ENCODE results near the gene GNAI2.
"Not testable (repeated sequence)": the region's sequence is repeated elsewhere in the genome, so short reads cannot be mapped to it uniquely, and the experiment has no call there.

The GNAI2 gene

DNA sequence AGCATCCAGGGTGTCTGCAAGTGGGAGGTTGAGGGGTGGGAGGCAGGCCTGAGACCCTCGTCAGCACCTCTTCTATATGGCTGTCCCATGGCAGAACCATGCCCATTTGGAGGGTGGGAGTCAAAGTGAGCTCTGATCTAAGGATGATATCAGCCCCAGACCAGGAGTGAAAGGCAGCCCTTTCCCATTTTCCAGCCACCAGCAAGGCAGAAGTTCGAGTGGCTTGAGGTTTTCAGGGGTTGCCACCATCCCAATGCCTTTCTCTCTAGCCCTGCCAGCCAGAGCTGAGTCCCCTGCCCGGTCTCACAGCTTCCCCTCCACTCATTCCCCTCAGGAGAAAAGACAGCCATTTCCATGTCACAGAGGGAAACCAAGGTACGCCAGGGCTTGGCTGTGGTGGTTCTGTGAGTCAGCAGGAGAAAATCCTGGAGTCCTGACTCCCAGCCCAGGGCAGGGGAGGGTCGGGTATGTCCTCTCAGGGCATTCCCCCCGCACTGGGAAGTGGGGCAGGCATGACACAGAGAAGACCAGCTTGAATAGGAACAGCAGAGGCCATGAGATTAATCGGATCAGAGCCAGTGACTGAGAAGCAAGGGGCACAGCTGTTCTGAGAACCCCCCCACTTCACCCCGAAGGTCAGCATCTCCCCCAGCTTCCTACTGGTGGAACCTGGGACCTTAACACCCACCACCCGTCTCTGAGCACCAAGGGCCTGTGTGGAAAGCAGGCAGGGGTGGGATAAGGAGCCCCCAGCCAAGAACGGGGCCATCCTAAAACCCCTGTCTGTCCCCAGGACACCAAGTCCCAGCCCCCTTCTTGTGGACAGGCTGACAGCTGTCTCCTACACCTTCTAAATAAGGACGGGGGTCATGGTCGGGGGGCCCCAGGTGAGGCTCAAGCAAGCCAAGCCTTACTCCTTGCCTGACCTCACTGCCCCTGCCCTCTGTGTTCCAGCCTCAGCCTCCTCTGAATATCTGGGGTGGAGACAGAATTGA is 31.9 kb upstream of the GNAI2 start:
- TF ChIP-seq PAX5 (IDR thresholded peaks at IDR 0.05; ENCODE audit: insufficient read depth, low read length, severe bottlenecking) (no peak), TAF1 (IDR thresholded peaks at IDR 0.05; ENCODE audit: low read depth, low read length) (no peak), POLR2A (IDR thresholded peaks at IDR 0.05; ENCODE audit: low read depth, low read length) (no peak), POLR2AphosphoS5 (IDR thresholded peaks at IDR 0.05; ENCODE audit: low read depth, low read length) (no peak), POU2F2 (IDR thresholded peaks at IDR 0.05; ENCODE audit: low read depth, low read length) (no peak), SPI1 (IDR thresholded peaks at IDR 0.05; ENCODE audit: low read depth, low read length) (no peak)
- no peak for DNase-seq (ENCODE audit: insufficient read length, low spot score)
- no peak for FAIRE-seq

DNA sequence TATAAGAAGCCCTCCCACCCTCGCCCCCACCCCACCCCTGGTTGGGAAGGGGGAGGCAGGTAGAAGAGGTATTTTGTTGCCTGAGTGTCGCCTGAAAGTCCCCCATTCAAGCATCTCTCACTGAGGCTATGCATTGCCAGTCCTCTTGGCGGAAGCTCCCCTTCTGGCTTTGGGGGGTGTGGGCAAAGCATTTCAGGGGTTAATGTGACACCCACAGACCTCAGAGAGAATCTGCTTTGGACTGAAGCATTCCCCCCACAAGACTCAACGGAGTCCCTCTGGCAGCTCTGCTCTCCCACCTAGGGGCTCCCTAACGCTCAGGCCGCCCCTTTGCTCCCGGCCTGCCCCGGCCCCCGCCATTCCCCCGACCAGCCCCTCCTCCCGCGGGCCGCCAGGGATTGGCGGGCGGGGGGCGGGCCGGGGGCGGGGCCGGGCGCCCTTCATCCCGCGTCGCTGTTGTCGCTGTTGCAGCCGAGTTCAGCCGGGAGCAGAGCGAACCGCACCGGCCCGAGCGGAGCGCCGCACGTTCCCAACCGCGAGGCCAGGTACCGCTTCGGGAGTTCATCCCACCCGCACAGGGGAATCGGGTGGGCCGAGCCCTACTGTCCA is 31.1 kb upstream of the GNAI2 start, which contains the start of gene SLC38A3:
Gene SLC38A3, plus strand, starts transcription at position 468 of the 609 bp plus-strand sequence. CDS start 8,929 bp downstream, outside the sequence.
- no peak for TF ChIP-seq TAF1 (IDR thresholded peaks at IDR 0.05; ENCODE audit: low read depth, low read length)
- no peak for TF ChIP-seq POU2F2 (IDR thresholded peaks at IDR 0.05; ENCODE audit: low read depth, low read length)
- no peak for TF ChIP-seq POLR2AphosphoS5 (IDR thresholded peaks at IDR 0.05; ENCODE audit: low read depth, low read length)
- TF ChIP-seq POLR2A (IDR thresholded peaks at IDR 0.05; ENCODE audit: low read depth, low read length), result no peak
- no peak for TF ChIP-seq PAX5 (IDR thresholded peaks at IDR 0.05; ENCODE audit: insufficient read depth, low read length, severe bottlenecking)
- TF ChIP-seq SPI1 (IDR thresholded peaks at IDR 0.05; ENCODE audit: low read depth, low read length), result no peak
- no peak for FAIRE-seq
- no peak for DNase-seq (ENCODE audit: insufficient read length, low spot score)

DNA sequence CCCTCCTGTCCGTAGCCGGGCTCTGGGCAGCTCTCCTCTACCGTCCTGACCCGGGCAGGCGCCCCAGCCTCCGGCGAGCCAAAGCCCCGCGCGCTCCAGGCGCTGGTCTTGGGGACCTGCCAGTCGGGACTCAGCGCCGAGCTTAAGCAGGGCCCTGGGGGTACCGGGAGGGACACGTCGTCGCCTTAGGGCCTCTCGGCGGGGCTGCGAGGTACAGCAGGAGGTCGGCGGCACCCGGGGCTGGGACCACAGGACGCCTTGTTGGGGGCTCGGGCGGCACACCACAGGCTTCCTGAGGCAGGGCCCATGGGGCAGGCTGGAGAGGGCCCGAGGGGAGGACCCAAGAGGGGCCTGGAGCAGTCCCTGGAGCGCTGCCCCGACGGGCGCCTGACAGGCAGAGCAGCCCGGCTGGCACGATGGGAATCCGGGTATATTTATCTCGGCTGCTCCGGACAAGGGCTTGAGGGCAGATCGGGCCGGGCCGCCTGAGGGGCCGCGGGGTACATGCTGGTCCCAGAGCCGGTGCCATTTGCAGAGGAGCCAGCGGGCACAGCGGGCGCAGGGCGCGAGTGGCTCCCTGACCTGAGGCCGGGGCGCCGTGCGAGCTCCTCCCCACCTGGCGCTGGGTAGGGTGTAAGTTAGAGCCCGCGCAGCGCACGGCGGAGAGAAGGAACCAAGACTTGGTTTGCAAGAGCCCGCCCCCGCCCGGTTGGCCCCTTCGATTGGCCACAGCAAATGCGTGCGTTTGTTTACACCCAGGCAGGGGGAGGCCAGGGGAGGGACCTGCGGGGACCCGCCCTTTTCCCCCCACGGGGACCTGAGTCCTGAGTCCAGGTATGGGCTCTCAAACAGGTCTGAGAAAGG is 30.4 kb upstream of the GNAI2 start:
- FAIRE-seq (no peak), DNase-seq (ENCODE audit: insufficient read length, low spot score) (peak; percentile 53)
- TF ChIP-seq POLR2A (IDR thresholded peaks at IDR 0.05; ENCODE audit: low read depth, low read length) (no peak), POLR2AphosphoS5 (IDR thresholded peaks at IDR 0.05; ENCODE audit: low read depth, low read length) (no peak), SPI1 (IDR thresholded peaks at IDR 0.05; ENCODE audit: low read depth, low read length) (no peak), POU2F2 (IDR thresholded peaks at IDR 0.05; ENCODE audit: low read depth, low read length) (no peak), PAX5 (IDR thresholded peaks at IDR 0.05; ENCODE audit: insufficient read depth, low read length, severe bottlenecking) (no peak), TAF1 (IDR thresholded peaks at IDR 0.05; ENCODE audit: low read depth, low read length) (no peak)

DNA sequence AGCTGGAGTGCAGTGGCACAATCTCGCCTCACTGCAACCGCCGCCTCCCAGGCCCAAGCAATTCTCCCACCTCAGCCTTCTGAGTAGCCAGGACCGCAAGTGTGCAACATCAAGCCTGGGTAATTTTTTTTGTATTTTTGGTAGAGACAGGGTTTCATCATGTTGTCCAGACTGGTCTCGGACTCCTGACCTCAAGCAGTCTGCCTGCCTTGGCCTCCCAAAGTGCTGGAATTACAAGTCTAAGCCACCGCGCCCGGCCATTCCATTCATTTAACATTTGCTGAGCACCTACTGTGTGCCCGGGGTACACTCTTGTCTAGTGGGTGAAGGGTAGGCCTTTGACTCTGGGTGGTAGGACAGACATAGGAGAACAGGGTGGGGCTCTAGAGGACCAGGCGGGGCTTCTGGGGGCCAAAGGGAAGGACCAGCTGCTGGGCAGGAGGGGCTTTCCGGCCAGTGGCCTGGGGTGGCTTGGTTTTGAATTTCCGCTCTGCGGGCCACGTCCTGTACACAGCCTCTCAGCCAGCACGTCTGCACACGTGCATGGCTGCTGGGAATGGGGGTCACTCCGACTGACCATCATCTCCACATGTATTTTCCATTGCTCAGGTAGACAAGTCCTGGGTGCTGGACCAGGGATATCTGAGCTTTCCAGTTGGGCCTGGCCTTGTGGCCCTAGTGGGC is 28.5 kb upstream of the GNAI2 start:
- FAIRE-seq, result no peak
- TF ChIP-seq POLR2A (IDR thresholded peaks at IDR 0.05; ENCODE audit: low read depth, low read length), result no peak
- TF ChIP-seq TAF1 (IDR thresholded peaks at IDR 0.05; ENCODE audit: low read depth, low read length), result no peak
- TF ChIP-seq SPI1 (IDR thresholded peaks at IDR 0.05; ENCODE audit: low read depth, low read length), result no peak
- TF ChIP-seq PAX5 (IDR thresholded peaks at IDR 0.05; ENCODE audit: insufficient read depth, low read length, severe bottlenecking), result no peak
- TF ChIP-seq POU2F2 (IDR thresholded peaks at IDR 0.05; ENCODE audit: low read depth, low read length), result no peak
- TF ChIP-seq POLR2AphosphoS5 (IDR thresholded peaks at IDR 0.05; ENCODE audit: low read depth, low read length), result no peak
- DNase-seq (ENCODE audit: insufficient read length, low spot score), result no peak

DNA sequence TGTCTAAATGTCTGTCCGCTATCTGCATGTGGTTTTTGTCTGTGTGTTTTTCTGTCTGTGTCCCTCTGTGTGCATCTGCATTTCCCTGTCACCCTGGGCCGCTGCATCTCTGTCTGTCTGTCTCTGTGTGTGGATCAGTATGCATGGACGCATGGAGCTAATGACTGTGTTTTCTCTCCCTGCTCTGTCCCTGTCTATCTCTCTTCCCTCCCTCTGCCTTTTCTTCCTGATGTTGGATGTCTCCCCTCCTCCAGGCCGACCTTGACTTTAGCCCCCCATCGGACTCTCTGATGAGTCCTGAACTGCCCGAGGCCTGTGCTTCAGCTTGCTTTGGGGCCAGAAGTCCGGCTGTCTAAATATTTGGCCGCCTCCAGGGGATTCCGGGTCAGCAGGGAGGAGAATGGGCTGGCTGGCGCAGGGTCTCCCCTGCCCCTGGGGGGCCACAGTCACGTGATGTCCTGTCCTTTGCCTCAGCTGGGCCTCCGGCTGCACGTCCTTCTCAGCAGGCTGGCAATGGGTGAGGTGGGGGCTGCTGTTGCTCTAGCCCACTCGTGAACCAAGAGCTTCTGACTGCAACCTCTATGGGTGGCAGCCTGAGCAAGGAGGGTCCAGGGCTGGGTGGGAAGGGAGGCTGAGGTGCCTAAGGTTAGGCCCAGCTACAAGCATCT is 27.2 kb upstream of the GNAI2 start:
- FAIRE-seq (no peak), DNase-seq (ENCODE audit: insufficient read length, low spot score) (no peak)
- TF ChIP-seq POLR2AphosphoS5 (IDR thresholded peaks at IDR 0.05; ENCODE audit: low read depth, low read length) (no peak), PAX5 (IDR thresholded peaks at IDR 0.05; ENCODE audit: insufficient read depth, low read length, severe bottlenecking) (no peak), POU2F2 (IDR thresholded peaks at IDR 0.05; ENCODE audit: low read depth, low read length) (no peak)

DNA sequence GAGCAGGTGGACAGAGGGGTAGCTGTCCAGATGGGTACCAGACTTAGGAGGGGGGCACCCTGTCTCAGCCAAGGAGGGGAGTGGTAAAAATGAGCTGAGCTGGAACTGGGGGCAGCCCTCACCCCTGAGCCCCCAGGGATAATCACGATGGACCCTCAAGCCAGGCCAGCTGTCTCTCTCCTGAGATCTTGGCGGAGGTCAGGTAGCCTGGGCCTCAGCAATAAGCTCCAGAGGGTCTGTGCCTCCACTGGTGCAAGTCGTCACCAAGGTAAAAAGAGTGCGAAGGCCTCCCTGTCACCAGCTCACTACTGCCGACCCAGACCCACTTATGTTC is 25.9 kb upstream of the GNAI2 start:
- no peak for TF ChIP-seq SPI1 (IDR thresholded peaks at IDR 0.05; ENCODE audit: low read depth, low read length)
- TF ChIP-seq POLR2A (IDR thresholded peaks at IDR 0.05; ENCODE audit: low read depth, low read length), result no peak
- no peak for TF ChIP-seq TAF1 (IDR thresholded peaks at IDR 0.05; ENCODE audit: low read depth, low read length)
- no peak for TF ChIP-seq POLR2AphosphoS5 (IDR thresholded peaks at IDR 0.05; ENCODE audit: low read depth, low read length)
- no peak for TF ChIP-seq PAX5 (IDR thresholded peaks at IDR 0.05; ENCODE audit: insufficient read depth, low read length, severe bottlenecking)
- no peak for TF ChIP-seq POU2F2 (IDR thresholded peaks at IDR 0.05; ENCODE audit: low read depth, low read length)
- no peak for FAIRE-seq
- no peak for DNase-seq (ENCODE audit: insufficient read length, low spot score)

DNA sequence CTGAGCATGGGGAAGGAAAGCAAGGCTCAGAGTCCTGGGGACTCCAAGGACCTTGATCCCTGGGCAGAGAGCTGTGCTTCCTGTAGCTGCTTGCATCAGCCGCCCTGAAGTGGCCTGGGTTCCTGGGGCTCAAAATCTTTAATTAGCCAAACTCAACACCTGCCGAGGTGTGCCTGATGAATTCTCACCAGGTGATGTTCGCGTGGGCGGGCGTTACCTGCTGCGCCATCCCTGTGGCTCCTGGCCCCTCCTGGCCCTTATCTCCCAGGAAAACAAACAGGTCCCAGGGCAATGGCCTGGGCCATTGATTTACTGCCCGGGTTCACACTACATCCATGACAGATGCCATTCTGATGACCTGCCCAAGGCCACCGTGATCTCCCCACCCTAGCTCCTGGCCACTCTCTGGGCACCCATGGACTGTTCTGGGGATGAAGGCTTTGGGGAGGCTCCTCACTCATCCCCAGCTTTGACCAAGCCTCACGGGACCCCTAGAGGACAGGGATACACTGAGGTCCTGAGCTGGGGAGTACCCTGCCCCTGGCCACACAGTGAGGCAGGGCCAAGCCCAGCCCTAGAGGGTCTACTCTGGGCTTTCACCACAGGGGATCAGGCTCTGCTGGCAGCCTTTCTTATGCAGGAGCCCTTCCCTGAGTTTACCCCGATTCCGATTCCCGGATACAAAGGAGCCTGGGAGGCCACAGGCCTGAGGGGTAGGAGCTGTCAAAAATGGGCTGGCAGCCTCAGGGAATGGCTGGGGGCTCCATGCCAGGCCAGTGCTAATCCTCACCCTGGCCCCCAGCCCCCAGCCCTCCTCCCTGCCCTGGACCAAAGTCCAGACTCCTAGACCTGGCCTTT is 25.3 kb upstream of the GNAI2 start:
- TF ChIP-seq SPI1 (IDR thresholded peaks at IDR 0.05; ENCODE audit: low read depth, low read length) (no peak), POU2F2 (IDR thresholded peaks at IDR 0.05; ENCODE audit: low read depth, low read length) (no peak), PAX5 (IDR thresholded peaks at IDR 0.05; ENCODE audit: insufficient read depth, low read length, severe bottlenecking) (no peak), POLR2A (IDR thresholded peaks at IDR 0.05; ENCODE audit: low read depth, low read length) (no peak), TAF1 (IDR thresholded peaks at IDR 0.05; ENCODE audit: low read depth, low read length) (no peak), POLR2AphosphoS5 (IDR thresholded peaks at IDR 0.05; ENCODE audit: low read depth, low read length) (no peak)
- FAIRE-seq (no peak), DNase-seq (ENCODE audit: insufficient read length, low spot score) (no peak)

DNA sequence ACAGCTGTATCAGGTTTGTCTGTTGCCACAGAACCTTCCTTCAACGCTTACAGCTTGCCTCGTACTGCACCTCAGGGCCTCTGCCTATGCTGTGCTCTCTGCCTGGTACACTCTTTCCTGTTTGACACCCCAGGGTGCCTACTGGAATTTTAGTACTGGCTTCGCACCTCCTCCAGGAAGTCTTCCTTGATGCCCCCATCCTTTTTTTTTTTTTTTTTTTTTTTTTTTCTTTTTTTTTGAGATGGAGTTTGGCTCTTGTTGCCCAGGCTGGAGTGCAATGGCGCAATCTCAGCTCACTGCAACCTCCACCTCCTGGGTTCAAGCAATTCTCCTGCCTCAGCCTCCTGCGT is 24.7 kb upstream of the GNAI2 start:
- FAIRE-seq; DNase-seq (ENCODE audit: insufficient read length, low spot score): not testable (repeated sequence)

Data from GM12891 (cell line).